ENCODE data around the gene HFM1.
"Not testable (repeated sequence)": the region's sequence is repeated elsewhere in the genome, so short reads cannot be mapped to it uniquely, and the experiment has no call there.

The HFM1 gene

GRCh38 chr1:91349524-91349923 is 55.1 kb downstream of the HFM1 start:
- DNase-seq (ENCODE audit: low spot score), result no peak

GRCh38 chr1:91346824-91347223 is 57.8 kb downstream of the HFM1 start:
- FAIRE-seq (no peak), DNase-seq (ENCODE audit: low spot score) (no peak)

More at GRCh38 chr1:91349524-91349923, 55.1 kb downstream of the HFM1 start:
- FAIRE-seq, result no peak

DNA sequence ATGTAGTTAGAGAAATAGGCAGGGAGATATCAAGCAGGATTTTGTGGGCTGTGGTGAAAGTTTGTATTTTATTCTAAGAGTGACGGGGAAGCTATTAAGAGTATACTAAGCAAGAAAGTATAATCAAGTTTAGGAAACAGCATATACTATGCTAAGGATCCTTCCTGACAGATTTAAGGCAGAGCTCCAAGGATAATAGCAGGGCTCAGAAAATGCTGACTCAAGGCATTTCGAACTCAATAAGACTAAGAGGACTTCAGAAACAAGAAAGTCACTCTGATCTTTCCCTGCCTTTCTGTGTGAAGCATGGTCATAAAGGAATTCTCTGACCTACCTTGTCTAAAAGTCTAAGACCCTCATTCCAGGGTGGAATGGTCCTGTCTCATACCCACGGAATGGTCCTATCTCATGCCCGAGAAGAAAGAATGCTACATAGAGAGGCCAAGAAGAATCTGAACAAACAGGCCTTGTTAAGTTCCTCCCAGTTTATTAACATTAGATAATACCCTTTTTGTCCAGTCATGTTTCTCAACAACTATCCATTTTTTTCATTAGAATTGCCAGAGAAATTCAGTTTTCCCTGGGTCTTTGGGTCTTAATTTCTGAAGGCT is 59.1 kb downstream of the HFM1 start:
- no peak for DNase-seq (ENCODE audit: low spot score)
- no peak for FAIRE-seq

- DNase-seq (ENCODE audit: low spot score), result no peak
- FAIRE-seq, result peak; percentile 72
Measured at GRCh38 chr1:91338501-91338900, 66.1 kb downstream of the HFM1 start.

DNA sequence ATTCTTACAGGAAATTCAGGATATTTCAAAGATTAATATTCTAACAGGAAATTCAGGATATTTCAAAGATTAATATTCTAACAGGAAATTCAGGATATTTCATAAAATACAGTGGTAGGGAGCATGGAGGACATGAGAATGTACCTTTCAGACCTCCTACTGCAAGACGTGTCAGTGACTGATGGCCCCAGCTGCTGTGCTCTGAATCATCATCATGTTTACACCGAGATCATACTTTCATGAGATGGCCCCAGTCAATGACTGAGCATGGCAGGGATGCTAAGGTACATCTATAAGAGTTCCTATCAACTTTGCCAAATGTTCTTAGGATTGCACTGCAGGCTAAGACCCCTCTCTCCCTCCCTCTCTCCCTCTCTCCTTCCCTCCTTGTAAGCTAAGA is 69.0 kb downstream of the HFM1 start:
- no peak for DNase-seq (ENCODE audit: low spot score)
- FAIRE-seq, result no peak

GRCh38 chr1:91334856-91335255 is 69.8 kb downstream of the HFM1 start:
- DNase-seq (ENCODE audit: low spot score), result no peak
- FAIRE-seq, result no peak

DNA sequence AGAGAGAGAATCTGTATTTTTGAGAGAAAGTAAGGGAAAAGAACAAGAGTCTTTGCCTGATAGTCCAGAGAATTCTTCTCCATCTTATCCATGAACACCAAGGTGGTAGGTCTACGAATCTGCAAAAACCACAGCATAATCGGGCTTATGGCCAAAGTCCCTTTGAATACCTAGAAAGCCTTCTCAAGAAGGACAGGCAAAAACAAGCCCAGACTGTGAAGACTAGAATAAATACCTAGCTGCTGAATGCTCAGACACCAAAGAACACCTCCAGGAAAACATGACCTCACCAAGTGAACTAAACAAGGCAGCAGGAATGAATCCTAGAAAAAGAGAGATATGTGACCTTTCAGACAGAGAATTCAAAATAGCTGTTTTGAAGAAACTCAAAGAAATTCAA is 79.2 kb downstream of the HFM1 start:
- no peak for DNase-seq (ENCODE audit: low spot score)
- no peak for FAIRE-seq

- no peak for DNase-seq (ENCODE audit: low spot score)
- FAIRE-seq, result no peak
Measured at GRCh38 chr1:91314643-91315042, 90.0 kb downstream of the HFM1 start.

GRCh38 chr1:91311672-91312071 is 93.0 kb downstream of the HFM1 start:
- no peak for FAIRE-seq

DNA sequence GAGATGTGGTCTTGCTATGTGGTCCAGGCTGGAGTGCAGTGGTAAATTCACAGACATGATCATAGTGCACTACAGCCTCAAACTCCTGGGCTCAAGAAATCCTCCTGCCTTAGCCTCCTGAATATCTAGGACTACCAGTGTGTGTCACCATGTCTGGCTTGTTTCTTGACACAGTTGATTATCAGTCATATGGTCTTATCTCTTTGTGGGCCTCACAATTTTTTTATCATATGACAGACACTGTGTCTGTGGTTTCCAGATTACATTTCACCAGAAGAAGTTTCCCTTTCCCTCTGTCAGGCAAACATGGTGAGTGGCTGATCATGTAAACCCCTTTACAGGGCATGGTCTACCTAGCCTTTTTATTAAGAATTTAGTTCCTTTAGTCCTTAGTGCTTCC is 96.1 kb downstream of the HFM1 start:
- DNase-seq (ENCODE audit: low spot score) (no peak), FAIRE-seq (no peak)

More at GRCh38 chr1:91311672-91312071, 93.0 kb downstream of the HFM1 start:
- no peak for DNase-seq (ENCODE audit: low spot score)

DNA sequence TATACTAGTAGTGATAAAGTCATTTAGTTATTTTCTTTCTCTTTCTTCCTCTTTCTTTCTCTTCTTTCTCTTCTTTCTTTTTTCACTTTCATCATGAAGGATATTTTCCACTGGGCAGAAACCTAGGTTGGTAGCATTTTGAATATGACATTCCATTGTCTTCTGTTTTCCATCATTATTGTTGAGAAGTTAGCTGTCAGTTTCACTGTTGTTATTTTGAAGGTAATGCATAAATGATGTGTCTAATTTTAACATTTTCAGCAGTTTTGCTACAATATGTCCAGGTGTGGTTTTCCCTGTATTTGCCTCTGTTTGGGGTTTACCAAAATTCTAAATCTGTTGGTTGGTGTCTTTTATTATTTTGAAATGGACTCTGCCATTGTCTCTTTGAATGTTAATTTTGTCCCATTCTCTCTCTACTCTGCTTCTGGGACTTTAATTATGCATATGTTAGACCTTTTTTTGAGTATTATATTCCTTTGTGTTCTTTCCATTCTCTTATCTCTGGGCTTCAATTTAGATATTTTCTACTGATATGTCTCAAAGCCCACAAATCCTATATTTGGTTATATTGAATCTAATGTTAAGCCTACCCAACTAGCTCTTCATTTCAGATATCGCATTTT is 96.7 kb downstream of the HFM1 start:
- DNase-seq (ENCODE audit: low spot score), result no peak
- no peak for FAIRE-seq

DNA sequence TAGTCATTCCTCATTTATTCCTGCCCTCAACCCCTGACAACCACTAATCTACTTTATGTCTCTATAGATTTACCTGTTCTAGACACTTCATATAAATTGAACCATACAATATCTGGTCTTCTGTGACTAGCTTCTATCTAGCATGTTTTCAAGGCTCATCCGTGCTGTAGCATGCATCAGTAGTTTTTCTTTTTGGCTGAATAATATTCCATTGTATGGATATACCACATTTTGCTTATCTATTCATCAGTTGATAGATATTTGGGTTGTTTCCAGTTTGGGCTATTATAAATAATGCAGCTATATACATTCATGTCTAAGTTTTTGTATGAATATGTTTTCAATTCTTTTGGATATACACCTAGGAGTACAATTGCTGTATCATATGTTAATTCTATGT is 101.5 kb downstream of the HFM1 start:
- DNase-seq (ENCODE audit: low spot score) (no peak), FAIRE-seq (no peak)

DNA sequence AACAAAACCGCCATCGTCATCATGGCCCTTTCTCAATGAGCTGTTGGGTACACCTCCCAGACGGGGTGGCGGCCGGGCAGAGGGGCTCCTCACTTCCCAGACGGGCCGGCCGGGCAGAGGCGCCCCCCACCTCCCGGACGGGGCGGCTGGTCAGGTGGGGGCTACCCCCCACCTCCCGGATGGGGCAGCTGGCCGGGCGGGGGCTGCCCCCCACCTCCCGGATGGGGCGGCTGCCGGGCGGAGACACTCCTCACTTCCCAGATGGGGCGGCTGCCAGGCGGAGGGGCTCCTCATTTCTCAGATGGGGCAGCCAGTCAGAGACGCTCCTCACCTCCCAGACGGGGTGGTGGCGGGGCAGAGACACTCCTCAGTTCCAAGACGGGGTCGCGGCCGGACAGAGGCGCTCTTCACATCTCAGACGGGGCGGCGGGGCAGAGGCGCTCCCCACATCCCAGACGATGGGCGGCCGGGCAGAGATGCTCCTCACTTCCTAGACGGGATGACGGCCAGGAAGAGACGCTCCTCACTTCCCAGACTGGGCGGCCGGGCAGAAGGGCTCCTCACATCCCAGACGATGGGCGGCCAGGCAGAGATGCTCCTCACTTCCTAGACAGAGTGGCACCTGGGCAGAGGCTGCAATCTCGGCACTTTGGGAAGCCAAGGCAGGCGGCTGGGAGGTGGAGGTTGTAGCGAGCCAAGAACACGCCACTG is 115.6 kb downstream of the HFM1 start:
- not testable (repeated sequence) for FAIRE-seq; DNase-seq (ENCODE audit: low spot score)

DNA sequence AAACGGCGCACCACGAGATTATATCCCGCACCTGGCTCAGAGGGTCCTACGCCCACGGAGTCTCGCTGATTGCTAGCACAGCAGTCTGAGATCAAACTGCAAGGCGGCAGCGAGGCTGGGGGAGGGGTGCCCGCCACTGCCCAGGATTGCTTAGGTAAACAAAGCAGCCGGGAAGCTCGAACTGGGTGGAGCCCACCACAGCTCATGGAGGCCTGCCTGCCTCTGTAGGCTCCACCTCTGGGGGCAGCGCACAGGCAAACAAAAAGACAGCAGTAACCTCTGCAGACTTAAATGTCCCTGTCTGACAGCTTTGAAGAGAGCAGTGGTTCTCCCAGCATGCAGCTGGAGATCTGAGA is 117.7 kb downstream of the HFM1 start:
- DNase-seq (ENCODE audit: low spot score); FAIRE-seq: not testable (repeated sequence)

GRCh38 chr1:91286259-91286961 is 118.2 kb downstream of the HFM1 start:
- DNase-seq (ENCODE audit: low spot score); FAIRE-seq: not testable (repeated sequence)

DNA sequence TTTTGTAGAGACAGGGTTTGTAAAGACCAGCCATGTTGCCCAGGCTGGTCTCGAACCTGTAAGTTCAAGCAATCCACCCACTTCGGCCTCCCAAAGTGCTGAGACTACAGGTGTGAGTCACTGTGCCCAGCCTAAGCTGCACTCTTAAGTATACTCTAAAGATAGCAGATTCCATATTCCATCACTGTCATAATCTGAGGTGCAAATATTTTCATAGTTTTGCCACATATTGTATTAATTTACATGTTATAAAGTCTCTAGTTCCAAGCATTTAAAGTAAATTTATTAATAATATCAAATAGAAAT is 121.3 kb downstream of the HFM1 start:
- DNase-seq (ENCODE audit: low spot score) (no peak), FAIRE-seq (no peak)

- DNase-seq (ENCODE audit: low spot score), result peak; percentile 53
Measured at GRCh38 chr1:91282695-91283420, 121.8 kb downstream of the HFM1 start.

GRCh38 chr1:91281782-91282181 is 122.9 kb downstream of the HFM1 start:
- DNase-seq (ENCODE audit: low spot score) (no peak), FAIRE-seq (no peak)

More at GRCh38 chr1:91282695-91283420, 121.8 kb downstream of the HFM1 start:
- FAIRE-seq, result no peak

DNA sequence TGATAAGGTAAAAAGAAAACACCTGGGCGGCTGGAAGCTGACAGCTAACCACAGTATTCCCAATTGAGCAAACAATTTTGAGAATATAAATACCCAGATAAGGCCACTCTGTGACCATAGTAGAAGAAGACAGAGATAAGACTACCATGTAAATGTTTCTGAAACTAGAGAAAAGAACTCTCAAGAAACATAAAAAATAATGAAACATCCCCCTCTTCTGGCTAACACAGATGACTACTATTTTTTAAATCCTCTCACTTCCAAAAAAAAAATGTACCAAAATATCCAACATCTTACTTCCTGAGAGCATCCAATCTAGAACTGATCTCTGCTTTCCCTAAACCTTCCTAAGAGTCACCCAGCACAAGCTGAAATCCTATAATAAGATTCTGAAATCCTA is 125.9 kb downstream of the HFM1 start:
- FAIRE-seq (no peak), DNase-seq (ENCODE audit: low spot score) (peak; percentile 11)

DNA sequence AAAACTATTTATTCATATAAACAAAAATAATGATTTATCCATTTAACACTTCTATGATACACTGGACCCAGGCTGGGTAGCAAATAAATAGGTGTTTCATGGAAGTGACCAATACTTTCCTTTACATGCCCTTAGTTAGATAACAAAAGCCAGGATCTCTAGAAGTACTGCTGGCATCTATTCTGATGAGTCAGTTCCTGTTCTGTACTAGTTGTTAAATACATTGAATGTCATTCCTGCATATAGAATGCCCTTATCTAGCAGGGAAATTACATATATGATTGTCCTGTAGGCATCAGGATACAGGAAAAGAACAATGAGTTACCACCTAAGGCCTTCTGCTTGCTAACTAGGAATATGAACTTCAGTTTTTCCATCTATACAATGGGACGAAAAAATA is 130.8 kb downstream of the HFM1 start:
- FAIRE-seq (no peak), DNase-seq (ENCODE audit: low spot score) (no peak)

- FAIRE-seq (no peak), DNase-seq (ENCODE audit: low spot score) (no peak)
Measured at GRCh38 chr1:91261655-91262054, 143.0 kb downstream of the HFM1 start.

DNA sequence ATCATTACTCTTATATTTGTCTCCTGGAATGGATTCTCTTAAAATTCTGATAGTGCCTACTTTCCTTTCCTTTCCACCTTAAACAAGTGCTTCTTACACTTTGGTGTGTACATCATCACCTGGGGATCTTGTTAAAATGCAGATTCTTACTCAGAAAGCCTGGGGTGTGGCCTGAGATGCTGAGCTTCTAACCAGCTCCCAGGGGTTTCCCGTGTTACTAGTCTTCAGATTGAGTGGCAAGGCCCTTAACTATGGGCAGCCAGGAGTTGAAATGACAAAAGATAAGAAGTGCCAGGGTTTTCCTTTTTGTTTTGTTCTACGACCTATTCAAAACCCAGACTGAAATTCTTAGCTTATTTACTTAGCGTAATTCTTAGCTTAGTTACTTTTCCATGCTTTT is 159.2 kb downstream of the HFM1 start:
- FAIRE-seq (no peak), DNase-seq (ENCODE audit: low spot score) (no peak)

All from urothelium cell line (cell line).